Measurements from ENCODE around the gene DNAJC1. TPM values are rescaled to one million over a fixed set of nuclear protein-coding genes. Genes with fewer than 3 reads are reported as not detected.

The DNAJC1 gene
- polyA plus RNA-seq, 4 donors: 26.6 to 32.3 (median 29.7) TPM

DNA sequence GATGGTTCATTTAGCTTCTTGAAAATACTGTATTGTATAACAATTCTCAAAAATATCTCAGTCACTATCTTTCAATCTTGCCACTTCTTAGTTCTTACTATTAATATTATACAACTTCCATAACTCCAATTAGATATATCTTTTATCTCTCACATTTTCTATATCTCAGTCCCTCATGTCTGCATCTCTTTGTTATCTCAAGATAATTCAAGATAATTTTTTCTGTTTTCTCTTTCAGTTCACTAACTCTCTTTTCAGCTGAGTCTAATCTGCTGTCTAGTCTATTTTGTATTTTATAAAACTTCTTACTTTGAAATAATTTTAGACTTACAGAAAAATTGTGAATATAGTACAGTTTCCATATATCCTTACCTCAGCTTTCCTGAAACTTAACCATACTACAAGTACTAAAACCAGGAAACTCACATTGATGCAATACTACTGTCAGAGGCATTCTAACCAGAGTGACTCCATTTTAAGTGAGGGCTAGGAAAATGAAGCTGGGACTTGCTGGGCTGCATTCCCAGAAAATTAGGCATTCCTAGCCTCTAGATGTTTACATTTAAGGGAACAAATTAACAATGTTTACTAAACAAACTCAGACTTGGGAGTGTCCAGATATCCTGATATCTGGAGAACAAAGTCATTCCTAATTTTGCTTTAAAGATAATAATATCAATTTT lies 38.4 kb downstream of the DNAJC1 start:
- no peak for DNase-seq (ENCODE audit: low read depth in 4 of 4, low spot score in 2 of 4)

DNA sequence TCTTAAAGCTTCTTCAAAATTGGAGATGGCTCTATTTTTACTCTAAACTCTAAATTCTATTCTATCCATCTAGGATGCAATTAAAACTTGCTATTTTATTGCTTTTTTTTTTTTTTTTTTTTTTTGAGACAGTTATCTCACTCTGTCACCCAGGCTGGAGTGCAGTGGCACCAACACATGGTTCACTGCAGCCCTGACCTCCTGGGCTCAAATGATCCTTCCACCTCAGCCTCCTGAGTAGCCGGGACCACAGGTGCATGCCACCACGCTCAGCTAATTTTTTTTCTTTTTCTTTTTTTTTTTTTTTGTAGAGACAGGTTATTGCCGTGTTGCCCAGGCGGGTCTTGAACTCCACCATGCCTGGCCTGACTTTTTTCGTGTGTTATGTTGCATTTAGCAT lies 41.2 kb downstream of the DNAJC1 start:
- no peak for DNase-seq (ENCODE audit: low read depth in 4 of 4, low spot score in 2 of 4)

DNA sequence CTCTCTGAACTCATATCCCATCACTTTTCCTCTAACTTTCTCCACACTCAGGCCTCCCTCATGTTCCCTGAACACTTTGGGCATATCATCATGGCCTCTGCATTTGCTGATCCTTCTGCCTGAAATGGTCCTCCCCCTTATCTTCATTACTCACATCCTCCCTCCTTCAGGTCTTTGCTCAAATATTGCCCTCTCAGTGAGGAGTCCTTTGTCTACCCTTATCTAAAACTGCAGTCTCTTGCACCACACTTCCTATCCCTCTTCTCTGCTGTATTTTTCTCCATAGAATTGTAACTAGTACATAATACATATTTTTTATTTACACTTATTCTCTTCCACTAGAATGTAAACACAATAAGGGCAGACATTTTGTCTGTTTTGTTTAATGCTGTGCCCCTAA lies 41.7 kb downstream of the DNAJC1 start:
- DNase-seq (ENCODE audit: low read depth in 4 of 4, low spot score in 2 of 4): no peak

DNA sequence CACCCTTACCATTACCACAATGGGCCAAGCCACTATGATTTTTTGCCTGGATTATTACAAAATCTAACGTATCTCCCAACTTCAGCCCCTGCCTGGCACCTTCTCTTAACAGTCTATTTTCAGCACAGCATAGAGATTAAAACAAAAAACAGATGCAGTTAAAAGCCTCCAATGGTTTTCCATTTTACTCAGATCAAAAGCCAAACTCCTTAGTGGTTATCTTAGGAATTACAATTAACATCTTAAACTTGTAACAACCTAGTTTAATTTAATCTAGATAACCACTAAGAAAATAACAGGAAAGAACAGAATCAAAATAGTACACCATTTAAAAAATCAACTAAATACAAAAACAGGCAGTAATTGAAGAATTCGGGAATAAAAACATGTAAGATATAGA lies 43.5 kb downstream of the DNAJC1 start:
- DNase-seq (ENCODE audit: low read depth in 4 of 4, low spot score in 2 of 4): no peak

DNA sequence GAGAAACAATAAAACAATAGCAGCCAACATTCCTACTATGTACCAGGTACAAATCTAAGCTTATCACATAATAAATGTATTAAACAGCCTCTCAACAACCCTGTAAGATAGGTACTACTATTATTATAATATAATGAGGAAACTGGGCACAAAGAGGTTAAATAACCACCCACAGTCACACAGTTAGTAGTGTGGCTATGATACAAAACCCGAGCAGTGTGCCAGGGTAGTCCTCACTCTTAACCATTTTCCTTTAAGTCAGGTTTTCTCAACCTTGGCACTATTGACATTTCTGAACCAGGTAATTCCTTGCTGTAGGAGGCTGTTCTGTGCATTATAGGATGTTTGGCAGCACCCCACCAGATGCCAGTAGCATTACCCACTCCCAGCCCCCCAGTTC lies 48.8 kb downstream of the DNAJC1 start:
- no peak for DNase-seq (ENCODE audit: low read depth in 4 of 4, low spot score in 2 of 4)

DNA sequence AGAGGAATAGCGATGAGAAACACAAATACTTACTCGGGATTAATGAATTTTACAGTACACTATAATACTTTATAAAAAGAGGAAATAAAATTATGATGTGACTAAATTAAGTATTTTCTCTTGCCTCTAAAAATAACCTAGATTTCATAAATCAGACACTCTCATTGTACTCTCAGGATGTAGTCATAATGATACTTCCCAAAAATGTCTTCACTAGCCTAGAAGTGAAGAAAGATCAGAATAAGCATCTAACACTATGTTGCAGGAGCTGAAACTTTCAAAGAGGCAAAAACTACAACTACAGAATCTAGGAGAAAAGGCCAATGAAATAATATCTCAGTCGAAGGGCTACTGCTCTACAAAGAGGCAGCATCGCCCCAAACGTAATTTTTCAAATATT lies 49.4 kb downstream of the DNAJC1 start:
- DNase-seq (ENCODE audit: low read depth in 4 of 4, low spot score in 2 of 4): no peak

DNA sequence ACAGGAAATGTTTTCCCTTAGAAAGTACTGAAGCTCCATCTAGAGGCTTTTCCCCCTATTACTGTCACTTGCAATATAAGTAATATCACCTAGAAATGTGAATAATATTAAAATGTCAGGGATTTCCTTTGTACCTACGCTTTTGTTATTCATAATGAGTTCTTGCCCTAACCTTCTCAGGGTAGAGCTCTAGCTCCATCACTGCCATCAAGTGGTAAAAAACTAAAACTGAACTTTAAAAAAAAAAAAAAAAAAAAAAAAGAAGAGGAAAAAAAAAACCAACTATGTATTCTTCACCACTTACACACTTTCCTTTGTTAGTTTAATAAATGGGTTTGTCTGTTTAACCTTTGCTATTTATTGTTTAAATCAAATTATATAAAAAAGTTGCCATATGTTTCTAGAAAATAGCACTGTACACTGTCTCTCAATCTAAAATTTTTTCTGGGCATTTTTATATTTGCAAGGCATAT lies 49.9 kb downstream of the DNAJC1 start:
- no peak for DNase-seq (ENCODE audit: low read depth in 4 of 4, low spot score in 2 of 4)

DNA sequence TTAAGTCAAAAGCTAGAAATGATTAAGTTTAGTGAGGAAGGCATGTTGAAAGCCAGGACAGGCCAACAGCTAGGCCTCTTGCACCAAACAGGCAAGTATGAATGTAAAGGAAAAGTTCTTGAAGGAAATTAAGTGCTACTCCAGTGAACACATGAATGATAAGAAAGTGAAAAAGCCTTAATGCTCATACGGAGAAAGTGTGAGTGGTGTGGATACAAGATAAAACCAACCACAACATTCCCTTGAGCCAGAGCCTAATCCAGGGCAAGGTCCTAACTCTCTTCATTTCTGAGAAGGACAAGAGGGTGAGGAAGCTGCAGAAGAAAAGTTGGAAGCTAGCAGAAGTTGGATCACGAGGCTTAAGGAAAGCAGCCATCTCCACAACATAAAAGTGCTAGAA lies 53.0 kb downstream of the DNAJC1 start:
- DNase-seq (ENCODE audit: low read depth in 4 of 4, low spot score in 2 of 4): no peak

DNA sequence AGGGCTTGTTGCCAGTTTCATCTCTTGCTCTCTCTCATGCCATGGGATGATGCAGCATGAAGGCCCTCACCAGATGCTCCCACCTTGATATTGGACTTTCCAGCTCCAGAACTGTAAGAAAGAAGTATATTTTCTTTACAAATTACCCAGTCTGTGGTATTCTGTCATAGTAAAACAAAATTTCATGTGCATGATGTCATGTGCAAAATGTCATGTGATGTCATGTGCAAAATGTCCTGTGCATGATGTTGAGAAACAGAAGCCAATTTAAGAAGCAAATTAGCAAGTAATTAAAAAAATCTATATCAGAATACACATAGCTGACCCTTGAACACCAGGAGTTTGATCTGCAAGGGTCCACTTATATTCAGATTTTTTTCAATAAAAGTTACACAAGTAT lies 56.6 kb downstream of the DNAJC1 start:
- DNase-seq (ENCODE audit: low read depth in 4 of 4, low spot score in 2 of 4): no peak

DNA sequence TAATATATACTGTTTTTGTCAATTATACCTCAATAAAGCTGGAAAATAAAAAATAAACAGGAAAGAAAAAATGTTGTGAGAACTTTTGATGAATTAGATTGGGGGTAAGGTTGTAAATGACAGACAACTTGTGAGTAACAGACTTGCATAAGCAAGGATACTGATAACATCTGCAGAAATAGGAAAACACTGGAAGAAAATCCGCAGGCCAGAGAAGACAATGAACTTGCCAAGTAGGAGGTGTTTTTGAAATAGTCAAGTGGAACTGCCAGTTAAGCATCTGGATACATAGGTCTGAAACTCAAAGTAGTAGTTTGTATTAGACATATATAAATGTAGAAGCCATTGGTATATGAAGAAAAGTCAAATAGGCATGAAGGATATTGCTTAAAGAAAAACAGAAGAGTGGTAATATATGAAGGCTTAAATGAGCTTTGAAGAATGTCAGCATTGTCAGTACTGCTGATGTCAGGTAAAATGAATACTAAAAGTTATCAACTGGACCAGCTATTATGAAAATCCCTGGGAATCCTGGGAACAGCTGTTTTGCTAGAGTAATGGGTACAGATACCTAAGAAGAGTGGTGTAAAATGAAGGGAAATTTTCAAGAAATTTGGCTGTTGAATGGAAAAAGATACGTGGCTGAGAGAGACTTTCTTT lies 58.7 kb downstream of the DNAJC1 start:
- no peak for DNase-seq (ENCODE audit: low read depth in 4 of 4, low spot score in 2 of 4)

DNA sequence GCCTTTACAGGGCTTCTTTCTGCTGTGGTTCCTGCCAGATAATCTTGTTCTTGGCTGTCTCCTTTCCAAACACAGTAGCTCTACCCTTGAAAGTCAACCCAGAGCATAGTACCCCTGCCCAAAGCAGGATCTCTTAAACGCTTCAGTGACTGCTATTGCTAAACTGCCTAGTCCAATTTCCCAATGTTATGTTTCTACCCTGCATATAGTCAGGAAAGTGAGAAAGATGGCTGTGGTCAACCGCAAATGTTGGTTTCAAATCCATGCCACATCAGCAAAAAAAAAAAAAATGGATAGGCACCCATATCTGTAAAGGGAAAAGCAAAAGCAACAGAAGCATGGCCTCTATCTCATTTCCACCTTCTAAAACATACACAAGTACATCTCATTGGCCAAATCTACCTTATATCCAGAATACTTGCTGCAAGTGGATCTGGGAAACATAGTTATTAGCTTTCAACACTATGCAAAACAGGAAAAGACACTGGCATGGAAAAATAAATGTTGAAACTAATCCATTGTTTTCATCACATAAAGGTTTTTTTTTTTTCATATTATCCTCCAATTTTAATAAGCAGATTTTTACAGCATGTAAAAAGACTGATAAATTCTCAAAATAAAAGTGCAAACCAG lies 59.8 kb downstream of the DNAJC1 start:
- DNase-seq (ENCODE audit: low read depth in 4 of 4, low spot score in 2 of 4): no peak

DNA sequence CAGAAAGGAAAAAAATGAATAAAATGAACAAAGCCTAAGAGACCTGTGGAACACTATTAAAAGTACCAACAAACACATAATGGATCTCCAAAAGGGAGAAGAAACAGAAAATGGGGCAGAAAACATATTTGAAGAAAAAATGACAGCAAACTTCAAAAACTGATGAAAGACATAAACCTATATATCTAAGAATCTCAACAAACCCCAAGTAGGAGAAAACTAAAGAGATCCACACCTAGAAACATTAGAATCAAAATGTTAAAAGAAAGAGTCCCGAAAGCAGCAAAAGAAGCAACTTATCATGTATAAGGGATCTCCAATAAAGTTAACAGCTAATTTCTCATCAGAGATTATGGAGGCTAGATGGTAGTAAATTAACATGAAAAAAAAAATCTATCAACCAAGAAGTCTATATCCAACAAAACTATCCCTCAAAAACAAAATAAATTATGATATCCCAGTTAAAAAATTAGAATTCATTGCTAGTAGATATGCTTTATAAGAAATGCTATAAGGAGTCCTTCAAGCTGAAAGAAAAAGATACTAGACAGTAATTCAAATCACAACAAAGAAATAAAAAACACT lies 68.0 kb downstream of the DNAJC1 start:
- no peak for DNase-seq (ENCODE audit: low read depth in 4 of 4, low spot score in 2 of 4)

DNA sequence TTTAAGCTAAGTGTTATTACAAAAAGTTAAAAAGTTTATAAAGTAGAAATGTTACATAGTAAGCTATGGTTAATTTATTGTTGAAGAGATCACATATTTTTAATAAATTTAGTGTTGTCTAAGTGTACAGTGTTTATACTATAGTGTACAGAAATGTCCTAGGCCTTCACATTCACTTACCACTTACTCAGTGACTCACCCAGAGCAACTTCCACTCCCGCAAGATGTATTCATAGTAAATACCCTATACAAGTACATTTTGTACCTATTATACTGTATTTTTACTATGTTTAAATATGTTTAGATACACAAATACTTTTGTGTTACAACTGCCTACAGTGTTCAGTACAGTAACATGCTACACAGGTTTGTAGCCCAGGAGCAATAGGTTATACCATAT lies 69.2 kb downstream of the DNAJC1 start:
- no peak for DNase-seq (ENCODE audit: low read depth in 4 of 4, low spot score in 2 of 4)

DNA sequence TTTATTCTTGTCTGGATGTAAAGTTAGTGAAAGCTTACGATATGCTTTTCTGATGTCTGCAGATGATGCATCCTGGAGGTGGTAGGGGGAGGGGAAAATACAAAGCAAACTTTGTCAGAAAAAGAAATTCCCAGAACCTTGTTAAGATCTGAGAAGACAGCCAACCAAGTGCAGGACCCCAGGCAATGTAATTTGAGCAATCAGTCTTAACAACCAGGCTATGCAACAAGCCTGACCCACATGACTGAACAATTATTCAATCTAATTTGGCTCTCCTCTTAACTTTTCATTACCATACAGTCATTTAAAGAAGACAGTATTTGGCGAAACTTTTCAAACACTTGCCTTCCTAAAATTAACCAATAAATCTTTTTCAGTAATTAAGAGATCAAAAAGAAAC lies 74.5 kb downstream of the DNAJC1 start:
- no peak for DNase-seq (ENCODE audit: low read depth in 4 of 4, low spot score in 2 of 4)

DNA sequence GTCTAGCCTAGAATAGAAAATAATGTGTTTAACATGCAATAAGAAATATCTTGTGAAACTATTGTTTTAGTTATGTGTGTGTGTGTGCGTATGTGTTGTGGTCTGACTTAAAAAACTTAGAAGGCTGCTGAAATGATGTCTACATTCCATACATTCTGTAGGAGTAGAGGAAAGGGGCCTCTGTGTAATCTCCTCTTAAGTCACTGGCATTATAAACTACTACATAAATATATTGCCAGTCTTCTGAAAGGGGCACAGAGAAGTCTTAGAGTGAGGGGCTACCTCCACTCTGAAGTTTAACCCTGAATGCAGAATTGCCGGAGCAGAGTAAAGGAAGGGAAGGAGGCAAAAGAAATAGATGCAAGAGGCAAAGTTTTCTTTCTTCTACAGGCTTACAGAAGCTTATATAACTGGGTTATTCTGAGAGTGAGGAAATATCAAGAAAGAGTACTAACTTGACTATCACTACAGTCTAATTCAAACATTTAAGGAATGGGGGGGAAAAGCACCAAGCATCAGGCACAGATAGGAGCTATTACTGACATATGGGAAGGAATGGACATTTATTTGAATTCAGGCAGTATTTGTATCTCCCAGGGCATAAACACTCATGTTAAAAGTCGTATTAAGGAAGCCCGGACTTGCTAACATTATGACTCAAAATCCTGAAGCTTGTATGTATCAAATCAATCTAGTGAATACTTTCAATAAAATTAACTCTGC lies 75.7 kb downstream of the DNAJC1 start:
- DNase-seq (ENCODE audit: low read depth in 4 of 4, low spot score in 2 of 4): no peak

DNA sequence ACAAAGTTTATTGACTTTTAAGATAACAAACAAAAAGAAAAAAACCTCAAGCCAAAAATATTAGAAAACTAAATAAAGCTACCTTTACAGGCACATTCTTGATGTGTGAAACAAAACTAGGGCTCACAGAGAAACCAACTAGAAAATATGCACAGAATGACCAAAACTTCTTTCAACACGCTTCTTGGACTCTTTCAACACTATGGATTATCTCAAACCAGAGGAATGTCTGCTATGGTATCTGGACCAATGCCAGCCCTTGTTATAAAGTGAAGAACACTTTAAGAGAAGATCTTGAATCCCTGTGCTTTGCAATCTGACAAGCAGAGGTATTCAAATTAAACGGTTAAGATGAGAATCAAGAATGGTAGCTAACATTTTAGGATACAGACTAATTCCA lies 76.6 kb downstream of the DNAJC1 start:
- no peak for DNase-seq (ENCODE audit: low read depth in 4 of 4, low spot score in 2 of 4)

DNA sequence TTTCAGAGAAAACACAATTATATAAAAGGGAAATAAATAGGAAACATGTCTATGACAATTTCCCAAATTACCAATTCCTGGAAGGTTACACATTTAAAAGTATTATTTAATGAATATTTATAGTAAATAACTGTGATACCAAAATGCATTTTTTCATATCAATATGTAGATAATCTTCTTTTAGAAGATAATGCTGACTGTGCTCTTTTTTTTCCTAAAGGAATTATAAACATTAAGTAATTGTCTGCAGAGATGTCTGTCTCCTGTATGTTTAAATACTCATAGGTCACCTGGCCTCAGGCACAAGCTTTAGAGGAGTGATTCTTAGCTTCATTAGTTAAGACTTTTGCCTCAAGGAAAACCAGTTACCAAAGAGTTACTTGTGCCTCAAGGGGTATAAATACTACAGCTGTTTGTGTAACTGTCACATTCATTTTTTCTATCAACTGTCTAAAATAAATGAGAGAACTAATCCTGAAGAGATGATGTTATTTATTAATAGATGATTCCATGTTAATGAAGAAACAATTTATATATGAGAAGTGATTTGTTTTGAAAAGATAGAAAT lies 77.1 kb downstream of the DNAJC1 start:
- no peak for DNase-seq (ENCODE audit: low read depth in 4 of 4, low spot score in 2 of 4)

DNA sequence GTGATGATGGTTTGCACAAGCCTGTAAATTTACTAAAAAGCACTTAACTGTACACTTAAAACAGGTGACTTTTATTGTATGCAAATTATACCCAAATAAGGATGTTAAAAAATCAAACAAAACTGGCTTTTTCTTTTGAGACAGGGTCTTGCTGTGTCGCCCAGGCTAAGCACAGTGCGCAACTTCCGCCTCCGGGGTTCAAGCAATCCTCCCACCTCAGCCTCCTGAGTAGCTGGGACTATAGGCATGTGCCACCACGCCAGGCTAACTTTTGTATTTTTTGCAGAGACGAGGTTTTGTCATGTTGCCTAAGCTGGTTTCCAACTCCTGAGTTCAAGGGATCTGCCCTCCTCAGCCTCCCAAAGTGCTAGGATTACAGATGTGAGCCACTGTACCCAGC lies 77.7 kb downstream of the DNAJC1 start:
- DNase-seq (ENCODE audit: low read depth in 4 of 4, low spot score in 2 of 4): no peak

DNA sequence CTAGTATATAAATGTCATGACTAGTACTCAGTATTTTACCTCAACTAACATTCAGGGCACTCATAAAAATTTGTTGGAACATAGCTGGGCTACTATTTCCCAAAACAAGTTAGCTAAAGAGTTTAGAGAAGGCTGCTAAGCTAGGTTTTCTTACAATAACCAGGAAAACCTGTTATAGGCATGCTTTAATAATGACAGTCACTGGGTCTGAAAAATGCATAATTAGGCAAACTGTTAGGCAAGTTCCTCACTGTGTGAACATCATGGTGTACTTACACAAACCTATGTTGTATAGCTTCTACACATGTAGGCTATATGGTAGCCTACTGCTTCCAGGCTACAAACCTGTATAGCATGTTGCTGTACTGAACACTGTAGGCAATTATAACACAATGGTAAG lies 79.0 kb downstream of the DNAJC1 start:
- DNase-seq (ENCODE audit: low read depth in 4 of 4, low spot score in 2 of 4): no peak

DNA sequence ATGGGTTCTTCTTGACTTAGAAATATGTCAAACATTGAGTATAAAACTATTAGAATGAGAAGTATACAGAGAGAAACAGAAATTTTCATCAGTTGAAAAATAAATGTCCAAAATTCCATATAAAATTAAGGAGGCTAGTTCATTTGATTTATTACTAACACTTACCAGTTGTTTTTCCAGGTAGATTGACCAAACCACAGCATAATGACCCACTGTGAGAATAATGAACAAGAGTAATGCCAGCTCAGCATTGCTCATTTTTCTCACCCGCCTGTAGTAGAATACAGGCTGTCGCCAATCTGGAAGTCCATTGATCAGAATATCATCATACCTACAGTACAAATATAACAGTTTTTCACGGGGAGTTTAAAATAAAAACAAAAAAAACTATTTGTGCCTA lies 82.9 kb downstream of the DNAJC1 start:
- DNase-seq (ENCODE audit: low read depth in 4 of 4, low spot score in 2 of 4): no peak

DNA sequence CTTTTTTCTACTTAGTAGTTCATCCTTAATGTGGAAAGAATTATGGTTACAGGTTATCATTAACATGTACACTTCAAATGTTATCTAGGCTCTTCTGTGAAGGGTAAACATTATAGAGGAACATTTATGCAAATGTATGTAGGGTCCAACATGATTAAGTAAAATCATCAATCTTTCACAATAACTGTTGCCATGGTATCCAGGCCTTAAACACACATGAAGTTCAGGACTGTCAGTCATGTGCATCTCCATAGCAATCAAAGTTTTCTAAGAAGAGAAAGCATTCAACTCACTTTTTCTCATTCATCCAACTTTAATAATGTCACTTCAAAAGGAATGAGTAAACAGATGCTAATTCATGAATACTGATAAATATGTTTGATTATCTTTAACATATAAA lies 83.6 kb downstream of the DNAJC1 start:
- DNase-seq (ENCODE audit: low read depth in 4 of 4, low spot score in 2 of 4): no peak

All from left renal cortex interstitium (tissue), 4 donors.